ENCODE results near the gene UGT3A1.
"Not testable (repeated sequence)": the region's sequence is repeated elsewhere in the genome, so short reads cannot be mapped to it uniquely, and the experiment has no call there.

The UGT3A1 gene, protein sequence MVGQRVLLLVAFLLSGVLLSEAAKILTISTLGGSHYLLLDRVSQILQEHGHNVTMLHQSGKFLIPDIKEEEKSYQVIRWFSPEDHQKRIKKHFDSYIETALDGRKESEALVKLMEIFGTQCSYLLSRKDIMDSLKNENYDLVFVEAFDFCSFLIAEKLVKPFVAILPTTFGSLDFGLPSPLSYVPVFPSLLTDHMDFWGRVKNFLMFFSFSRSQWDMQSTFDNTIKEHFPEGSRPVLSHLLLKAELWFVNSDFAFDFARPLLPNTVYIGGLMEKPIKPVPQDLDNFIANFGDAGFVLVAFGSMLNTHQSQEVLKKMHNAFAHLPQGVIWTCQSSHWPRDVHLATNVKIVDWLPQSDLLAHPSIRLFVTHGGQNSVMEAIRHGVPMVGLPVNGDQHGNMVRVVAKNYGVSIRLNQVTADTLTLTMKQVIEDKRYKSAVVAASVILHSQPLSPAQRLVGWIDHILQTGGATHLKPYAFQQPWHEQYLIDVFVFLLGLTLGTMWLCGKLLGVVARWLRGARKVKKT

DNA sequence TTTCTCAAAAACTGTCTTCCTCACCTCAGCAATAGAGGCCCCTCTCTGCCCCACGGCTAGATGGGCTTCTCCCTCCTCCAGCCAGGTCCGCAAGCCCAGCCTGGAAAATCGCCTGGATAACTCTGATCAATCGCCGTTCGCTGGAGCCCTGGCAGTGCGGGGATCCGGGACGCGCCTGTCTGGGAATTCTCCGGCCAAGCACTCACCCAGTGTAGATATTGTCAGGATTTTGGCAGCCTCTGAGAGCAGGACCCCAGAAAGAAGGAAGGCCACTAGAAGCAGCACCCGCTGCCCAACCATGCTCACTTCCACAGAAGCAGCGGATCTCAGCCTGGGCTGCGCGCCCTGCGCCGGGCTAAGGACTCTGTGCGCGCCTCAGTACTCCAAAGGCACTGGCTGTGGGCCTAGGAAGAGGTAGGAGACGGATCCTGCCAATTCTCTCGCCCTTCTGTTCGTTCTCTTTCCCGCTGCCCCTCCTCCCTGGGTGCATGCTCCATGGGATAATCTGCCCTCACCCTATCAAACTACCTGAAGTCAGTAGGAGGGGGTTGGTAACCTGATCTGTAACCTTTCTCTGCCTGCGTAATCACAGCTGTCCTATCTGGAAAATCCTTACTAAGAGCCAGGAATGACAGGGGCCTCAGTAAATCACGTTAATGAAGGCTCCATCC is at the start of gene UGT3A1:
TSS of gene UGT3A1 (minus strand) at position 450 of the 671 bp plus-strand sequence. CDS start at position 300, 150 bp downstream.
- DNase-seq (ENCODE audit: low spot score) = no peak
- no peak for FAIRE-seq

DNA sequence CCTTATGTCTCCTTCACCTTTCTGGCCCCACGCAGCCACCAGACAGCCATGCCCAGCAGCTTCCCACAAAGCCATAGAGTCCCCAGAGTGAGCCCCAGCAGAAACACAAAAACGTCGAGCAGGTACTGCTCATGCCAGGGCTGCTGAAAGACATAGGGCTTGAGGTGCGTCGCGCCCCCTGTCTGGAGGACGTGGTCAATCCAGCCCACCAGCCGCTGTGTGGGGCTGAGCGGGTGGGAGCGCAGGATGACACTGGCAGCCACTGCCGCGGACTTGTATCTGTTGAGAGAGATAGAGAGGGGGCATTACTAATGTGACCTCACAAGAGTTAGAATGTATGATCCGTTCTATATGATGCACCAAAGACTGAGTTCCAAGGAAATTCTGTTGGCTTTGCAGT is 44.5 kb upstream of the UGT3A1 start:
- FAIRE-seq (no peak), DNase-seq (ENCODE audit: low spot score) (no peak)

DNA sequence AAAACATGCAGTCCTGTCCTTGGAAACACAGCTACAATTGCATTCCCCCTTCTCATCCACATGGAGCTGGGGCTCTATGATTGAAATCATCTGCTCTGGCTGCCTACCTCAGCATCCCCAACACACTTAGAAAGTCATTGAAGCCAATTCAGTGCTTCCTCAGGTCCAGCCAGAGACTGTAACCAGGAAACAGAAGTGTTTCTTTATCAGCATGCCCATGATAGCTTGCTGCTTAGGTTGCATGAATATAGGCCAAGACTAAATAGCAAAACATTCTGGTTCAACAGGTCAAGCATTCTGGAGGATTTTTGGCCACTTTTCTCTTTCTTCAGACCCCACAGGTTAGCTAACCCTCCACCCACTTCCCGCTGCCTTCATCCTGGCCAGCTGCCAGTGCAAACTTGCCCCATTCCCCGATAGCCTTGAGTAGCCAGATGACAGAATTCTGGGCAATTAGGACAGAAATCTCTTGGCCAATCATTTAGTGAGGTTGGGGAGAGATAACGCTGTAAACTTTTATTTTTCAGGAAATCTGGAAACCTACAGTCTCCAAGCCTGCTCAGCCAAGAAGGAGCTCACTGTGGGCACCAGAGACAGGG is 43.4 kb upstream of the UGT3A1 start:
- not testable (repeated sequence) for FAIRE-seq; DNase-seq (ENCODE audit: low spot score)

DNA sequence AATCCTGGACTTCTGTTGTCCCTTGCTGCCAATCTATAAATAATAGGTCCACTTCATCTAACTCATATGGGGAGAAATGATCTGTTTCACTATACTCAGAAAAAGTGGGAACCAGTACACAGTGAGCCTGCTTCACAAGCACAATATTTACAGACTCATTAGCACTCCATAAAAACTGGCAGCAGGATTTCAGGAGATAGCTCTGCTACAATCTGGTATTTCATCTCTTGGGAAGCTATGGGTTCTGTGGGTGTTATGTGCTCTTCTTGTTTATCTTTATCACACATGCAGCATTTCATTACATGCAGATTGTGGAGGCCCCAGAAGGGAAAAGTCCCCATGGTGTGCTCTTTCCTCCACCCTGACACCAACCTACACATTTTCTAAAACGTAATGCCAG is 42.3 kb upstream of the UGT3A1 start:
- DNase-seq (ENCODE audit: low spot score) (no peak), FAIRE-seq (no peak)

DNA sequence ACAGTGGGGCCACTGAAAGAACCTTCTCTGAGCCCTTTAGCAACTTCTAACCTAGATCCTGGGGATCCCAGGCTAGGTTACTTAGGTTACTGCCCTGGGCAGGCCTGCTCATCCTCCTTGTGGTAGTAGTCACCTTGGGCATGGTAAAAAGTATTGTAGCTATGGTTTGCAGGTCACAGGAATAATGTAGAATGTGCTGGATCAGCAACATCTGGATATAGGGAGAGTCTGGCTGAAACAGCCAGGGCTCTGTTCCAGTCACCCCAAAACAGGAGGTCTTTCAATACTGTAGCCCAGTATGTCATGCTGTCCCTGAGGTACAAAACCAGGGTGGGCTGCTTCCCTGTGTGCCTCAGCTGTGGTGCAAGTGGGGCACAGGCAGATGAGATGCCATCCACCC is 41.9 kb upstream of the UGT3A1 start:
- DNase-seq (ENCODE audit: low spot score) = no peak
- FAIRE-seq = no peak

DNA sequence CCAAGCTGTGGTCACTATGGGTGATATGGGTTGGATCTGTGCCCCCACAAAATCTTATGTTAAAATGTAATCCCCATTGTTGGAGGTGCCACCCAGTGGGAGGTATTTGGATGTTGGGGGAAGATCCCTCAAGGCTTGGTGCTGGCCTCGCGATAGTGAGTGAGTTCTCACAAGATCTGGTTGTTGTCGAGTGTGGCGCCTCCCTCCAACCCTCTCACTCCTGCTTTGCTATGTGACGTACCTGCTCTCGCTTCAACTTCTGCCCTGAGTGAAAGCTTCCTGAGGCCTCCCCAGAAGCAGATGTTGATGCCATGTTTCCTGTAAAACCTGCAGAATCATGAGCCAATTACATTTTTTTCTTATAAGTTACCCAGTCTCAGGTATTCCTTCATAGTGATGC is 40.0 kb upstream of the UGT3A1 start:
- FAIRE-seq = no peak
- DNase-seq (ENCODE audit: low spot score) = no peak

DNA sequence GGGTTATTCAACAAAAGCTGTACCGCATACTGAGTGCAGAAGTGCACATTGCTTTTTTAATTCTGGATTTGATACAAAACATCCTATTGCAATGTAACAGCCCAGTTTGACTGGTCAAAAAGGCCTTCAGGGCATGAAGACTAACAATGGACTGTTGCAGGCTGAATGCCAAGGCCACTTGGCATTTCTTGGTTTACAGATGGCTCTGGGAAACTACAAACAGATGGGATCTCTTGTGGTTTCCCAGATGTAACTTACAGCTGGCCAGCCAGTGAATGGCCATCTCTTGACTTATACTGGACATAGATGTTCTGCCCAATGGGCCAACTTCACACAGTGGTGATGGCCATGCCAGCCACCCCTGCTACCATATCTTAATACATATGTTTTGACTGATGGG is 38.7 kb upstream of the UGT3A1 start:
- FAIRE-seq = no peak
- DNase-seq (ENCODE audit: low spot score) = no peak

DNA sequence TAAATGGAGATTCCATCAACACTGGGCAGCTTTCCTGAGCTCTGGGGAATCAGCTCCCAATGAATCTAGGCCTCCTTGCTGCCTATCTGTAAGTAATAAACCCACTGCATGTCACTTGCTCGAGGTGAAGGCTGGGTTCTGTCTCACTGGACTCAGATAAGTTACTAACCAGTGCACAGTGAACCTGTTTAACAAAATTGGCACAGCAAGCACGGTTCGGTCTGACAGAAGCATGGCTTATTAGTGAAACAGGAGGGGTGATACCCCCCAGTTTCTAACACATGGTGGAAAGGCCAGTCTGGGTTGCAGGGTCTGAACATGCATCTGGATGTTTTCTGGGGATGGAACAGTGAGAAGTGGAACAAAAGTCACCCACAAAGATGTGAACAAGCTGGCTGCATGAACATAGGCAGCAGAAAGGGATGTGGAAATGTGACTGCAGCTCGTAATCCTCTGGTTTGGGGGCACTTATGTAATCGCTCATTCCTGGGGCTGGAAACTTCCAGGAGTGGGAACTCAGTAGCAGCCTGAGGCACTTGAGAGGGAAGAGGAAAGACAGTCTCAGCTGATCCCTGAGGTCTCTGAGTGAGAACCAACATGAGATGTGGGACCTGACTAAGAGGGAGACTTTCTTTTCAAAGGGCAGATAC is 37.8 kb upstream of the UGT3A1 start:
- FAIRE-seq (no peak), DNase-seq (ENCODE audit: low spot score) (no peak)

DNA sequence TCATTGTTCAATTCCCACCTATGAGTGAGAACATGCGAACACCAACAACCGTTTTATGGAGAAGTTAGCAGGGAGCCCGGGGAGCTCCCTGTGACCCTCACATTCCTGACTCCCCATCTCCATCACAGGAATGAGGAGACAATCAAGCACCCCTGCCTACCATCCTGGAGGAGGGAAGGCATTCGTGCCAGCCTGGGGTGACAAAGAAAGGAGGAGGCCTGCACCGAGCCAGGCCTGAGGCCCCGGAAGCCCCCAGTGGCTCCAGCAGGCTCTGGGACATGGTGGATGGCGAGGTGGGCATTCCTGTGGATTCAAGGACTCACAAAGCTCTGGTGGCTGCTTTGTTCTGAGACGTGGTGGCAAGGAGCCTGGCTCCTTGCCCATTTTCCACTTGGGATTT is 36.5 kb upstream of the UGT3A1 start:
- DNase-seq (ENCODE audit: low spot score) (no peak), FAIRE-seq (no peak)

DNA sequence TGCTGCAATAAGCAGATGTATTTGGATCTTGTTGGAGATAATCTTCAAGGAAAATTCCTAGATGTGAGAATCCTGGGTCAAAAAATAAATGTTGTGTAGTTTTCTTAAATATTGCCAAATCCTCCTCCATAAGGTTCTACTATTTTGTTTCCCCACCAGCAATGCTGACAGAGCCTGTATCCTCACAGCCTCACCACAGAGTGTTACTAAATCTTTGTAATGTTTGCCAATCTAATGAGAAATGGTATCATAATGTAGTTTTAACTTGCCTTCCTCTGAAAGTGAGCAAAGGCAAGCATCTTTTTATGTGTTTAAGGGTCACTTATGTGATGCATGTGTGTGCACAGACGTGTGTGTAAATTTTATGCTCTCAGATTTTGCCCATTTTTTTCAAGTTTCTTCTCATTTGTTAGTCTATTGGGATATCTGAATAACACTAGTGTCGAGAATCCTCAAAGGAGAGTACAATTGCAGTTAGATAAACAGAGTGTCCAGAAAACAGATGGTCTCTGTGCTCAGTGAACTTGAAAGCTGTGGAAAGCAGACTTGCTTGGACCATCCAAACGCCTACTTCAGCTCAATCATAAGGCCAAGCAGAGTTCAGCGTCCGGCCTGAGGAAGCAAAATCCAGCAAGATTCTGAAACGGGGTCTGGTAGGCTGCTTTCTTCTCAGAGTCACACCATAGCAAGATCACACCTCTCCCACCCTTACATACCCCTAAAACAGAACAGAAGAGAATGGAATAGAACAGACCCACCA is 35.7 kb upstream of the UGT3A1 start:
- DNase-seq (ENCODE audit: low spot score) = no peak
- FAIRE-seq = no peak

DNA sequence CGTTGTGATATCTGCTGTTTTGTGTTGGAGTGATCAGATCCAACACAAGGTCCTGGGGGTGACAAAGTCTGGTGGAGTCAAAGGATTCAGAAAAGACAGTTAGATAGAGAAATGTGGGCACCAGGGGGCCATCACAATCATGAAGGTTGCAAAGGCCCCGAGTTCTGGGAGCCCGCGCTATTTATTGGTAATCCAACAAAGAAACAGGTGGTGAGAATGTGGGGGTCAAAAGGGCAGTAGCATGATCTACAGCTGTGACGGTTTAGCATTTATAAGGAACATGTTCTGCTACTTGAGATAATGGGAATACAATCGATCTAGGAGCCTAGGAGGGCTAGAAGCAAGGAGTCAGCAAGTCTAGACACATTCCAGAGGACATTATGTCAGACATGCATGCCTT is 31.1 kb upstream of the UGT3A1 start:
- not testable (repeated sequence) for FAIRE-seq; DNase-seq (ENCODE audit: low spot score)

DNA sequence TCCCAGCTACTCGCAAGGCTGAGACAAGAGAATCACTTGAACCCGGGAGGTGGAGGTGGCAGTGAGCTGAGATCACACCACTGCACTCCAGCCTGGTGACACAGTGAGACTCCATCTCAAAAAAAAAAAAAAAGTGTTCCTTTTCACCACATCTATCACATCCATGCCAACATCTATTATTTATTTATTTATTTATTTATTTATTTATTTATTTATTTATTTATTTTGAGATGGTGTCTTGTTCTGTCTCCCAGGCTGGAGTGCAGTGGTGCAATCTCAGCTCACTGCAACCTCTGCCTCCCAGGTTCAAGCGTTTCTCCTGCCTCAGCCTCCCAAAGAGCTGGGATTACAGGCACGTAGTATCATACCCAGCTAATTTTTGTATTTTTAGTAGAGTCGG is 28.4 kb upstream of the UGT3A1 start:
- not testable (repeated sequence) for FAIRE-seq

DNA sequence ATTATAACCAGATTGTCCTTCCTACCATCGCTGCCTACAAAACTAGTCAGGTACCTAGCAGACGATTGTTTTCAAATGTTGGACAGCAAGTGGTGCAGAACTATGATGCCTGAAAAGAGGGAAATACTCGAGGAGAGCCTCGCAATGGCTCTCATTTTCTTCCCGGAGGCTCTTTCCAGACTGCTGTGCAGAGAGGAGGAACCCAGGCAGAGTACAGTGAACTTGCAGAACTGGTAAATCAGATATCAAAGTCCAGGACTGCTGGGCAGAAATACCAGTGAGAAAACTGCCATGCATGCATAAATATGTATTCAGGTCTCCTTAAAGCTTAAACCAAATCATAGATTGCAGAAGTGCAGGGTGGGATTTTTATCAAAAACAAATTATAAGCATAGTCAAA is 26.4 kb upstream of the UGT3A1 start:
- DNase-seq (ENCODE audit: low spot score) = no peak
- no peak for FAIRE-seq

More for the DNA sequence above, 28.4 kb upstream of the UGT3A1 start:
- DNase-seq (ENCODE audit: low spot score) = not testable (repeated sequence)

DNA sequence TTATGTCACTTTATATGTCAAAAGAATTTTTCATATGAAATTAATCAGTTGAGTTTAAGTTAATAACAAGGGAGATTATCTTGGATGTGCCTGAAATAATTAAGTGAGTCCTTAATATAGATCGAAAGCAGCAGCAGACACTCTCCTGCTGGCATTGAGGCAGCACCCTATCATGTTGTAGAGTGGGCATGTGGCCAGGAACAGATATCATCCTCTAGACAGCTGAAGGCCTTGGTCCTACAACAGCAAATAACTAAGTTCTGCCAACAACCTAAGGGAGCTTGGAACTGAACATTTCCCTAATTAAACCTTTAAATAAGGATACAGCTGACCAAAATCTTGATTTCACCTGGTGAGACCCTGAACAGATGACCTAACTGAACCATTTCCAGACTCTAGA is 25.8 kb upstream of the UGT3A1 start:
- no peak for DNase-seq (ENCODE audit: low spot score)
- FAIRE-seq = no peak

DNA sequence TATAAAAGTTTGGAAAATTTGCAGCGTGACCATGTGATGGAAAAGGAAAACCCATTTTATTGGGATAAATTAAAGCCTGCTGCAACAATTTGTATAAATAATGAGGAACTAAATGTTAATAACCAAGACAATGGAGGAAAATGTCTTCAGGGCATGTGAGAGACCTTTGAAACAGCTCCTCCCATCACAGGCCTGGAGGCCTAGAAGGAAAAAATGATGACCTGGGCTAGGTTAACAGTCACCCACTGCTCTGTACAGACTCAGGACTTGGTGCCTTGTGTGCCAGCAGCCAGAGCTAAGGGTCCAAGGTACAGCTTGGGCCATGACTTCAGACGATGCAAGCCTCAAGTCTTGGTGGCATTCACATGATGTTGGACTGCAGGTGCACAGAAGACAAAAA is 22.0 kb upstream of the UGT3A1 start:
- DNase-seq (ENCODE audit: low spot score) = no peak
- no peak for FAIRE-seq

DNA sequence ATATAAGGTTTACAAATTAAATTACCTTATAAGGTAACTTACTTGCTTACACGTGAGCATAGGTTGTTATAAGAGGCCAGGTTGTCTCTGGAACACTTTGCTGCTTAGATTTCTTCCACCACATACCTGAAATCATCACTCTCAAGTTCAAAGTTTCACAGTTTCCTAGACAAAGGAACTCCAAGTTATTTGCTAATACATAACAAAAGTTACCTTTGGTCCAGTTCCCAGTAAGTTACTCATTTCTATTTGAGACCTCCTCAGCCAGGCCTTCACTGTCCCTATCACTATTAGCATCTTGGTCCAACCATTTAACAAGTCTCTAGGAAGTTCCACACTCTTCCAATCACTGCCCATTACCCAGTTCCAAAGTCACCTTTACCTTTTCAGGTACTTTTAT is 18.5 kb upstream of the UGT3A1 start:
- FAIRE-seq (no peak), DNase-seq (ENCODE audit: low spot score) (no peak)

DNA sequence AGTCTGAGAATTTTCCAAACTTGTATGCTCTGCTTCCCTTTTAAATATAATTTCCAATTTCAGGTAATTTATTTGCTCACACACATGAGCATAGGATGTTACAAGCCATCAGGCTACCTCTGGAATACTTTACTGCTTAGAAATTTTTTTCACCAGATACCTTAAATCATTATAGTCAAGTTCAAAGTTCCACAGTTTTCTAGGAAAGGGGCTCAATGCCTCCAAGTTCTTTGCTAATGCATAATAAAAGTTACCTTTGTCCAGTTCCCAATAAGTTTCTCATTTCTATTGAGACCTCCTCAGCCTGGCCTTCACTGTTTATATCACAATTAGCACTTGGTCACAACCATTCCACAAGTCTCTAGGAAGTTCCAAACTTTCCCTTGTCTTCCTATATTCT is 16.2 kb upstream of the UGT3A1 start:
- DNase-seq (ENCODE audit: low spot score) (no peak), FAIRE-seq (no peak)

DNA sequence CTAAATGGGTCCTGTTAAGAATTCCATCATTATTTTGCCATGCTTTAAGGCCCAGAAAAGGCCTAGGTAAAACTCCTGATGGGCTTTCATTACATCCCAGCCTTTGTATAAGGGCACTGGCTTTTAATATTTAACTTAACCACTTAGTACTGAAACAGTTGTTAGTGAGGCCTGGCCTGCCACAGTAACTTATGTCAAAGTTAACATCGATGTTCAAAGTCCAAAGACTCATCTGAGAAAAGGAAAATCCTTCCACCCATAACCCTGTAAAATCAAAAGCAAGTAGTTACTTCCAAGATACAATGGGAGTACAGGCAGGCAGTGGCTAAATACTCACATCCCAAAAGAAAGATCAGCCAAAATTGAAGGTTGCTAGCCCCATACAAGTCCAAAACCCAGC is 15.0 kb upstream of the UGT3A1 start:
- FAIRE-seq (no peak), DNase-seq (ENCODE audit: low spot score) (no peak)

DNA sequence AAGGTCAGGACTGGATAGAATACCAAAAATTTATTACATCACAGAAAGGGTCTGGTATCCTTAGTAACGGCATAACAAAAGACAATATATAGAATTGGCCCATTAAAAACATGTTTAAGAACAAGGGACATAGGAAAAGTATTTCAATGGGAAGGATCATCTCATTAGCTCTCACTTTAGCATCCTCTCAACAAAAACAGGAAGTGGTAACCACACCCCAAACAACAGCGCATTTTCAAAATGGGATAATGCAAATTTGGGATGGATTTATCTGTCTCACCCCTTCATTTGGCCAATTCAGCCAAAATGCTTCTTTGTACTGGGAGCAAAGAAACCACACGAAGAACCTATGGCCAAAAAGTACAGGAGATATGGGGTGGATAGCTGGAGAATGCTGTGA is 9.8 kb upstream of the UGT3A1 start:
- no peak for FAIRE-seq

DNA sequence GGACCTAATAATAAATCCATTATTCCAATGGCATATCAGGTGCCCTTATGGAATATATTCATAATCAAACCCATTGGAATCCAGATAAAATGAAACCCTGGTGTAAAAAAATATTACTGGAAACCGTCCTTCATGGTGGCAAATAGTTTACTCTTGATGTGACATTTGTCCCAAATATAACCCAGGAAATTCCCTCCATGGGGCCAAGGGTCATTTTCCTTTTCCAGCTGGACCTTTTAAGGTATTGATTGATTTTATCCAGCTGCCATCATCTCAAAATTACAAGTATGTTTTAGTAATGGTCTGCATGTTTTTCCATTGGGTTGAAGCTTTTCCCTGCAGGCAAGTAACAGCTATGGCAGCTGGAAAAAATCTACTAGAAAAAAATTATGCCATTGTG is 8.4 kb upstream of the UGT3A1 start:
- DNase-seq (ENCODE audit: low spot score) (no peak), FAIRE-seq (no peak)

More for the DNA sequence above, 9.8 kb upstream of the UGT3A1 start:
- no peak for DNase-seq (ENCODE audit: low spot score)

DNA sequence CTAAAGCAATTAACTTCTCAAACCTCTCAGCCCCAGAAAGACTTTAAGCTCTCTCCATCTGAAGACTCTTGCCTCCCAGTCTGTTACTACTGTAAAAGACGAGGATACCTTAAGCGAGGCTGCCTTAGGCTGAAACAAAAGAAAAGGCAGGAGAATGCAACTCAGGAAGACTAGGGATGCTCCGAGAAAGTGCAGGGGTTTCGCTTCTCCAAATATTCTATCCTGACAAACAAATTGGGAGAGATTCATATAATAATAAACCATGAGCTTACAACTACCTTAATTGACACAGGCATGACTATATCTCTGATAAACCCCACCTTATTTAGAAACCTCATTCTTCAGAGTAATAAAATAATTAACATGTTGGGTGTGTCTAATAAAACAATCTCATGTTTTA is 4.9 kb upstream of the UGT3A1 start:
- DNase-seq (ENCODE audit: low spot score) (no peak), FAIRE-seq (no peak)

All from urothelium cell line (cell line).